Liver (tissue), 9 donors: Measurements from ENCODE around the gene CYP3A4. TPM values are rescaled to one million over a fixed set of nuclear protein-coding genes. Genes with fewer than 3 reads are reported as not detected.

ENCODE experiments used
- DNase-seq: peaks from one replicate; pipeline ENCODE4 v3.0.0-alpha.2; 2017; ENCODE audit warnings: low spot score
- H3K27ac ChIP-seq, 2 donors: one replicate each; pipeline ENCODE4 v1.7.0; 2013; ENCODE audit warnings: inconsistent platforms in 2 of 2, low read length in 2 of 2, control low read depth in 1 of 2, low read depth in 1 of 2, mild to moderate bottlenecking in 1 of 2
- H3K27me3 ChIP-seq, 4 donors: one replicate each; pipeline versions ENCODE4 v1.6.1 to v1.7.0; 2013; ENCODE audit warnings: low read length in 3 of 4, inconsistent platforms in 1 of 4, mild to moderate bottlenecking in 1 of 4, moderate library complexity in 1 of 4; ENCODE audit not compliant: control insufficient read depth in 4 of 4, insufficient read depth in 4 of 4
- H3K36me3 ChIP-seq, 4 donors: one replicate each; pipeline versions ENCODE4 v1.6.1 to v1.7.0; 2013; ENCODE audit warnings: low read length in 3 of 4, mild to moderate bottlenecking in 3 of 4, low read depth in 1 of 4, moderate library complexity in 1 of 4; ENCODE audit not compliant: control insufficient read depth in 4 of 4, insufficient read depth in 3 of 4
- H3K4me1 ChIP-seq, 4 donors: one replicate each; pipeline versions ENCODE4 v1.6.1 to v1.7.0; 2013; ENCODE audit warnings: low read length in 3 of 4, mild to moderate bottlenecking in 3 of 4, moderate library complexity in 1 of 4; ENCODE audit not compliant: control insufficient read depth in 4 of 4, insufficient read depth in 4 of 4
- H3K4me3 ChIP-seq, 3 donors: one replicate each; pipeline versions ENCODE4 v1.6.1 to v1.7.0; 2013; ENCODE audit warnings: low read length in 3 of 3, control low read depth in 1 of 3, low read depth in 1 of 3, mild to moderate bottlenecking in 1 of 3
- H3K9ac ChIP-seq, 2 donors: one replicate each; pipeline ENCODE4 v1.7.0; 2013; ENCODE audit warnings: low read length in 2 of 2, mild to moderate bottlenecking in 2 of 2, moderate library complexity in 2 of 2, control low read depth in 1 of 2, low read depth in 1 of 2
- H3K9me3 ChIP-seq, 4 donors: one replicate each; pipeline versions ENCODE4 v1.6.1 to v1.7.0; 2013; ENCODE audit warnings: low read length in 3 of 4; ENCODE audit not compliant: control insufficient read depth in 4 of 4
- EGR1 ChIP-seq, 2 donors: IDR thresholded peaks; 2 replicates each; pipeline ENCODE4 v1.6.1; 2016 to 2018; ENCODE audit warnings: antibody characterized with exemption in 2 of 2, low read depth in 2 of 2
- FOXA1 ChIP-seq: IDR thresholded peaks from 2 replicates; pipeline ENCODE4 v1.6.1; 2016; ENCODE audit warnings: antibody characterized with exemption
- HNF4G ChIP-seq: IDR thresholded peaks from 2 replicates; pipeline ENCODE4 v1.6.1; 2016; ENCODE audit warnings: antibody characterized with exemption
- JUND ChIP-seq, 2 donors: IDR thresholded peaks; 2 replicates each; pipeline ENCODE4 v1.6.1; 2016; ENCODE audit warnings: antibody characterized with exemption in 2 of 2
- NR2F2 ChIP-seq: IDR thresholded peaks from 2 replicates; pipeline ENCODE4 v1.6.1; 2016; ENCODE audit warnings: antibody characterized with exemption
- RAD21 ChIP-seq, 2 donors: IDR thresholded peaks; 2 replicates each; pipeline ENCODE4 v1.6.1; 2016; ENCODE audit warnings: antibody characterized with exemption in 2 of 2, mild to moderate bottlenecking in 2 of 2
- SP1 ChIP-seq: IDR thresholded peaks from 2 replicates; pipeline ENCODE4 v1.6.1; 2018; ENCODE audit warnings: antibody characterized with exemption, mild to moderate bottlenecking
- TAF1 ChIP-seq: conservative IDR thresholded peaks from 2 replicates; pipeline ENCODE4 v1.6.1; 2016; ENCODE audit warnings: antibody characterized with exemption, mild to moderate bottlenecking
- ZBTB33 ChIP-seq: IDR thresholded peaks from 2 replicates; pipeline ENCODE4 v1.6.1; 2016; ENCODE audit warnings: antibody characterized with exemption
- WGBS: extraction: QIAGEN DNeasy Blood & Tissue Kit; methylation state at CpG from one replicate; pipeline ENCODE4 v1.1.7; 2013; 5-methylcytosine and 5-hydroxymethylcytosine counted together
- polyA plus RNA-seq, 2 donors: library from polyadenylated mRNA; stranded (reverse) in 1 of 2; unstranded in 1 of 2; fragments of 200-250 nt in 1 of 2; fragments of >200 nt in 1 of 2; fragmentation: Nextera tagmentation in 1 of 2; extraction: Ambion mirVana in 1 of 2; gene quantifications; one replicate each; pipeline versions ENCODE4 v1.2.1 to v1.2.3, GENCODE V29; 2013 to 2015
- total RNA-seq, 2 donors: library from RNA; depleted of rRNA; stranded (reverse); fragments of >200 nt; gene quantifications; one replicate each; pipeline ENCODE4 v1.2.3, GENCODE V29; 2014
- TF ChIP-seq, protein P1 (sequence below): IDR thresholded peaks from 2 replicates; pipeline ENCODE4 v1.6.1; 2016; ENCODE audit warnings: antibody characterized with exemption
- TF ChIP-seq, protein P2 (sequence below): IDR thresholded peaks from 2 replicates; pipeline ENCODE4 v1.6.1; 2016; ENCODE audit warnings: antibody characterized with exemption, mild to moderate bottlenecking
- TF ChIP-seq, protein P3 (sequence below): fragments of 150-350 bp; IDR thresholded peaks from 2 replicates; pipeline ENCODE4 v1.5.1; 2017; ENCODE audit warnings: improper control_type of control experiment, low read depth, low read length; ENCODE audit not compliant: missing input control
- TF ChIP-seq, protein P4 (sequence below): IDR thresholded peaks from 2 replicates; pipeline ENCODE4 v1.6.1; 2016; ENCODE audit warnings: antibody characterized with exemption
- donor health status: healthy.
- donor health status: healthy.
- donor health status: healthy.
- donor health status: healthy.
- donor health status: healthy.

Gene CYP3A4
- total and polyA plus RNA-seq, 4 donors = 0.51 to 1,082 (median 289) TPM

- Histone ChIP-seq H3K27me3 (no peaks in the 10 kb centered on the region), H3K9ac (no peak overlapping the region), H3K36me3 (peaks cover 0 to 51% (median 19%) of the 10 kb centered on the region in 4 donors), H3K4me1 (no peaks in the 10 kb centered on the region), H3K27ac (no peak overlapping the region), H3K9me3 (no peaks in the 10 kb centered on the region), H3K4me3 (no peak overlapping the region)
- TF ChIP-seq, protein P1, sequence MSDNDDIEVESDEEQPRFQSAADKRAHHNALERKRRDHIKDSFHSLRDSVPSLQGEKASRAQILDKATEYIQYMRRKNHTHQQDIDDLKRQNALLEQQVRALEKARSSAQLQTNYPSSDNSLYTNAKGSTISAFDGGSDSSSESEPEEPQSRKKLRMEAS = no peak
- TF ChIP-seq ZBTB33 = no peak
- TF ChIP-seq JUND (IDR thresholded peaks at IDR 0.05) = no peak
- TF ChIP-seq, protein P2, sequence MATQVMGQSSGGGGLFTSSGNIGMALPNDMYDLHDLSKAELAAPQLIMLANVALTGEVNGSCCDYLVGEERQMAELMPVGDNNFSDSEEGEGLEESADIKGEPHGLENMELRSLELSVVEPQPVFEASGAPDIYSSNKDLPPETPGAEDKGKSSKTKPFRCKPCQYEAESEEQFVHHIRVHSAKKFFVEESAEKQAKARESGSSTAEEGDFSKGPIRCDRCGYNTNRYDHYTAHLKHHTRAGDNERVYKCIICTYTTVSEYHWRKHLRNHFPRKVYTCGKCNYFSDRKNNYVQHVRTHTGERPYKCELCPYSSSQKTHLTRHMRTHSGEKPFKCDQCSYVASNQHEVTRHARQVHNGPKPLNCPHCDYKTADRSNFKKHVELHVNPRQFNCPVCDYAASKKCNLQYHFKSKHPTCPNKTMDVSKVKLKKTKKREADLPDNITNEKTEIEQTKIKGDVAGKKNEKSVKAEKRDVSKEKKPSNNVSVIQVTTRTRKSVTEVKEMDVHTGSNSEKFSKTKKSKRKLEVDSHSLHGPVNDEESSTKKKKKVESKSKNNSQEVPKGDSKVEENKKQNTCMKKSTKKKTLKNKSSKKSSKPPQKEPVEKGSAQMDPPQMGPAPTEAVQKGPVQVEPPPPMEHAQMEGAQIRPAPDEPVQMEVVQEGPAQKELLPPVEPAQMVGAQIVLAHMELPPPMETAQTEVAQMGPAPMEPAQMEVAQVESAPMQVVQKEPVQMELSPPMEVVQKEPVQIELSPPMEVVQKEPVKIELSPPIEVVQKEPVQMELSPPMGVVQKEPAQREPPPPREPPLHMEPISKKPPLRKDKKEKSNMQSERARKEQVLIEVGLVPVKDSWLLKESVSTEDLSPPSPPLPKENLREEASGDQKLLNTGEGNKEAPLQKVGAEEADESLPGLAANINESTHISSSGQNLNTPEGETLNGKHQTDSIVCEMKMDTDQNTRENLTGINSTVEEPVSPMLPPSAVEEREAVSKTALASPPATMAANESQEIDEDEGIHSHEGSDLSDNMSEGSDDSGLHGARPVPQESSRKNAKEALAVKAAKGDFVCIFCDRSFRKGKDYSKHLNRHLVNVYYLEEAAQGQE = no peak
- TF ChIP-seq TAF1 = no peak
- TF ChIP-seq FOXA1 = no peak
- no peak for TF ChIP-seq HNF4G
- no peak for TF ChIP-seq NR2F2
- TF ChIP-seq EGR1 (IDR thresholded peaks at IDR 0.05; ENCODE audit: low read depth in 2 of 2) = no peak
- no peak for TF ChIP-seq SP1
- no peak for TF ChIP-seq RAD21 (IDR thresholded peaks at IDR 0.05)
- TF ChIP-seq, protein P3, sequence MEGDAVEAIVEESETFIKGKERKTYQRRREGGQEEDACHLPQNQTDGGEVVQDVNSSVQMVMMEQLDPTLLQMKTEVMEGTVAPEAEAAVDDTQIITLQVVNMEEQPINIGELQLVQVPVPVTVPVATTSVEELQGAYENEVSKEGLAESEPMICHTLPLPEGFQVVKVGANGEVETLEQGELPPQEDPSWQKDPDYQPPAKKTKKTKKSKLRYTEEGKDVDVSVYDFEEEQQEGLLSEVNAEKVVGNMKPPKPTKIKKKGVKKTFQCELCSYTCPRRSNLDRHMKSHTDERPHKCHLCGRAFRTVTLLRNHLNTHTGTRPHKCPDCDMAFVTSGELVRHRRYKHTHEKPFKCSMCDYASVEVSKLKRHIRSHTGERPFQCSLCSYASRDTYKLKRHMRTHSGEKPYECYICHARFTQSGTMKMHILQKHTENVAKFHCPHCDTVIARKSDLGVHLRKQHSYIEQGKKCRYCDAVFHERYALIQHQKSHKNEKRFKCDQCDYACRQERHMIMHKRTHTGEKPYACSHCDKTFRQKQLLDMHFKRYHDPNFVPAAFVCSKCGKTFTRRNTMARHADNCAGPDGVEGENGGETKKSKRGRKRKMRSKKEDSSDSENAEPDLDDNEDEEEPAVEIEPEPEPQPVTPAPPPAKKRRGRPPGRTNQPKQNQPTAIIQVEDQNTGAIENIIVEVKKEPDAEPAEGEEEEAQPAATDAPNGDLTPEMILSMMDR = no peak
- DNase-seq = no peak
- WGBS = 93% methylated on average over 3 of the region's 3 CpGs
Measured at GRCh38 chr7:99766484-99767099, 17.4 kb downstream of the CYP3A4 start.

DNA sequence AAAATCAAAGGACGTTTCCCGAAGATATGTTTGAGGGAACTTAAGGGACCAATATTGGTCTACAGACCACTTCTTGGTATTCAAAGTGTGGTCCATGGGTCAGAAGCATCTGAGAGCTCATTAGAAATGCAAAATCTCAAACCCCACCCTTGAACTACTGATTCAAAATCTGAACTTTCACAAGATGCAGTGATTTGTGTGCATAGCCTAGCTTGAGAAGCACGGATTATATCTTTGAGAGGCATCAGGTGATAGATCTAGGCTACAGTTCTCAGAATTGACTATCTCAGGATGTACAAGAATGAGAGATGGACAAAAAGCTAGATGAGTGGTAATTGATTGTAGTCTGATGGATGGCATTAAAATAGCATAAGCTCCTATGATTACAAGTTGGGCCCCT is 19.5 kb downstream of the CYP3A4 start:
- 91% methylated on average over 3 of the region's 3 CpGs for WGBS
- Histone ChIP-seq H3K9ac (no peak overlapping the region), H3K9me3 (no peaks in the 10 kb centered on the region)
- TF ChIP-seq, protein P3 = no peak
- no peak for TF ChIP-seq TAF1
- TF ChIP-seq, protein P4, sequence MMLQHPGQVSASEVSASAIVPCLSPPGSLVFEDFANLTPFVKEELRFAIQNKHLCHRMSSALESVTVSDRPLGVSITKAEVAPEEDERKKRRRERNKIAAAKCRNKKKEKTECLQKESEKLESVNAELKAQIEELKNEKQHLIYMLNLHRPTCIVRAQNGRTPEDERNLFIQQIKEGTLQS = no peak
- TF ChIP-seq NR2F2 = no peak
- TF ChIP-seq, protein P2 = no peak
- TF ChIP-seq ZBTB33 = no peak
- TF ChIP-seq, protein P1 = no peak
- TF ChIP-seq FOXA1 = no peak
- no peak for TF ChIP-seq RAD21 (IDR thresholded peaks at IDR 0.05)

More for the DNA sequence above, 19.5 kb downstream of the CYP3A4 start:
- peaks cover 0 to 58% (median 18%) of the 10 kb centered on the region in 4 donors for H3K36me3 ChIP-seq
- DNase-seq = no peak
- H3K4me3 ChIP-seq = no peak overlapping the region
- no peaks in the 10 kb centered on the region for H3K4me1 ChIP-seq
- no peak overlapping the region for H3K27ac ChIP-seq
- no peaks in the 10 kb centered on the region for H3K27me3 ChIP-seq
